IMR-90 (cell line): ENCODE measurements around the gene WRAP73. TPM values are rescaled to one million over a fixed set of nuclear protein-coding genes. Genes with fewer than 3 reads are reported as not detected.

Experiments
- ATAC-seq: fragments of 200-7000 bp; cut with Tn5 transposase; 2 replicates; pipeline ENCODE4 v1.9.1; 2020; ENCODE audit warnings: low read depth, mild to moderate bottlenecking, moderate library complexity
- BruUV-seq: library from RNA; stranded (reverse); fragments of 400-500 nt; replicated peaks from 2 replicates; lab custom pipeline; 2021; lab: Mats Ljungman, UMichigan
- CTCF ChIA-PET: fragments of 300-600 bp; formaldehyde crosslinking; extraction: SDS; loops from one replicate; lab custom pipeline; 2021; ENCODE audit warnings: antibody characterized with exemption; lab: Yijun Ruan, JAX
- POLR2A ChIA-PET: fragments of 300-600 bp; sonication (Branson Sonifier 250); formaldehyde crosslinking; loops from one replicate; lab custom pipeline; 2022; ENCODE audit warnings: antibody characterized with exemption; ENCODE audit not compliant: unreplicated experiment; lab: Charles Lee
- DNase-seq: peaks from one replicate; pipeline ENCODE4 v3.0.0; 2013
- H2AFZ ChIP-seq: replicated peaks from 2 replicates; pipeline ENCODE3; 2013; ENCODE audit warnings: low read length, mild to moderate bottlenecking; ENCODE audit not compliant: poor library complexity
- H2AK5ac ChIP-seq: 2 replicates; pipeline ENCODE4 v1.6.1; 2013; ENCODE audit warnings: low read depth, low read length, inconsistent platforms
- H2AK9ac ChIP-seq: replicated peaks from 2 replicates; pipeline ENCODE3; 2013; ENCODE audit warnings: mild to moderate bottlenecking, low read depth, low read length, moderate library complexity; ENCODE audit not compliant: poor library complexity
- H2BK120ac ChIP-seq: 2 replicates; pipeline ENCODE4 v1.6.1; 2013; ENCODE audit warnings: low read depth, low read length, inconsistent platforms
- H2BK15ac ChIP-seq: 3 replicates; pipeline ENCODE4 v1.6.1; 2013; ENCODE audit warnings: low read depth, low read length, inconsistent platforms
- H2BK20ac ChIP-seq: 2 replicates; pipeline ENCODE4 v1.6.1; 2013; ENCODE audit warnings: low read depth, mild to moderate bottlenecking, inconsistent platforms, low read length, moderate library complexity
- H2BK5ac ChIP-seq: 2 replicates; pipeline ENCODE4 v1.6.1; 2013; ENCODE audit warnings: mild to moderate bottlenecking, low read depth, low read length, inconsistent platforms; ENCODE audit not compliant: poor library complexity, severe bottlenecking
- H3K14ac ChIP-seq: replicated peaks from 2 replicates; pipeline ENCODE4 v1.6.1; 2013; ENCODE audit warnings: low read depth, low read length, inconsistent platforms
- H3K18ac ChIP-seq: 2 replicates; pipeline ENCODE4 v1.6.1; 2013; ENCODE audit warnings: low read depth, low read length, control low read depth
- H3K23ac ChIP-seq: 2 replicates; pipeline ENCODE4 v1.6.1; 2013; ENCODE audit warnings: low read depth, low read length, inconsistent platforms
- H3K27ac ChIP-seq: 2 replicates; pipeline ENCODE4 v1.5.1; 2013; ENCODE audit warnings: mild to moderate bottlenecking, control low read depth, low read length; ENCODE audit not compliant: insufficient read depth
- H3K27me3 ChIP-seq: 2 replicates; pipeline ENCODE4 v1.6.1; 2013; ENCODE audit warnings: low read length; ENCODE audit not compliant: control insufficient read depth, insufficient read depth
- H3K36me3 ChIP-seq: 2 replicates; pipeline ENCODE4 v1.6.1; 2013; ENCODE audit warnings: low read length, mixed read lengths; ENCODE audit not compliant: control insufficient read depth, insufficient read depth
- H3K4ac ChIP-seq: 2 replicates; pipeline ENCODE4 v1.6.1; 2013; ENCODE audit warnings: low read depth, low read length, inconsistent platforms
- H3K4me1 ChIP-seq: 2 replicates; pipeline ENCODE4 v1.6.1; 2013; ENCODE audit warnings: low read length, mixed read lengths; ENCODE audit not compliant: control insufficient read depth, insufficient read depth
- H3K4me2 ChIP-seq: 2 replicates; pipeline ENCODE4 v1.6.1; 2013; ENCODE audit warnings: low read depth, mild to moderate bottlenecking, control low read depth, low read length, moderate library complexity
- H3K4me3 ChIP-seq: 2 replicates; pipeline ENCODE4 v1.5.1; 2013; ENCODE audit warnings: low read depth, mild to moderate bottlenecking, control low read depth, low read length, moderate library complexity; ENCODE audit not compliant: insufficient read depth
- H3K56ac ChIP-seq: 2 replicates; pipeline ENCODE4 v1.6.1; 2013; ENCODE audit warnings: low read length, inconsistent platforms; ENCODE audit not compliant: insufficient read depth; ENCODE audit errors: extremely low read depth
- H3K79me1 ChIP-seq, 2 experiments: 2 replicates each; pipeline ENCODE4 v1.6.1; 2013; ENCODE audit warnings: low read length in 2 of 2, inconsistent platforms in 1 of 2, low read depth in 1 of 2
- H3K9ac ChIP-seq: 2 replicates; pipeline ENCODE4 v1.6.1; 2013; ENCODE audit warnings: low read depth, low read length, control low read depth
- H3K9me1 ChIP-seq: 2 replicates; pipeline ENCODE4 v1.6.1; 2013; ENCODE audit warnings: low read length, inconsistent platforms; ENCODE audit not compliant: insufficient read depth
- H3K9me3 ChIP-seq: 2 replicates; pipeline ENCODE4 v1.6.1; 2013; ENCODE audit warnings: low read length; ENCODE audit not compliant: control insufficient read depth, insufficient read depth
- H4K20me1 ChIP-seq: 2 replicates; pipeline ENCODE4 v1.6.1; 2013; ENCODE audit warnings: low read length, inconsistent platforms; ENCODE audit not compliant: insufficient read depth
- H4K5ac ChIP-seq: 2 replicates; pipeline ENCODE4 v1.6.1; 2013; ENCODE audit warnings: mild to moderate bottlenecking, low read depth, low read length, control low read depth
- H4K8ac ChIP-seq, 2 experiments: 2 replicates each; pipeline ENCODE4 v1.6.1; 2013; ENCODE audit warnings: low read depth in 2 of 2, low read length in 2 of 2, control low read depth in 1 of 2, inconsistent platforms in 1 of 2
- H4K91ac ChIP-seq: 2 replicates; pipeline ENCODE4 v1.6.1; 2013; ENCODE audit warnings: low read depth, low read length, inconsistent platforms; ENCODE audit not compliant: insufficient read depth
- CHD1 ChIP-seq: IDR thresholded peaks from 2 replicates; pipeline ENCODE4 v1.6.1; 2012; ENCODE audit warnings: low read depth, low read length, improper control_type of control experiment
- CTCF ChIP-seq: conservative IDR thresholded peaks from 2 replicates; pipeline ENCODE4 v1.5.1; 2012; ENCODE audit warnings: mild to moderate bottlenecking, low read depth, low read length, improper control_type of control experiment
- FOS ChIP-seq: fragments of 150-350 bp; IDR thresholded peaks from 2 replicates; pipeline ENCODE4 v1.6.1; 2016; ENCODE audit warnings: low read depth, low read length
- MXI1 ChIP-seq: IDR thresholded peaks from 2 replicates; pipeline ENCODE4 v1.6.1; 2012; ENCODE audit warnings: low read depth, mild to moderate bottlenecking, low read length, moderate library complexity, borderline replicate concordance
- NFE2L2 ChIP-seq: fragments of 150-350 bp; IDR thresholded peaks from 2 replicates; pipeline ENCODE4 v1.6.1; 2016; ENCODE audit warnings: low read depth, mild to moderate bottlenecking, low read length
- POLR2A ChIP-seq: IDR thresholded peaks from 2 replicates; pipeline ENCODE4 v1.6.1; 2012; ENCODE audit warnings: mild to moderate bottlenecking, low read depth, low read length
- RAD21 ChIP-seq: IDR thresholded peaks from 2 replicates; pipeline ENCODE4 v1.6.1; 2012; ENCODE audit warnings: low read length, improper control_type of control experiment
- WGBS, 2 experiments: methylation state at CpG; one replicate each; pipeline versions ENCODE4 v1.1.5 to v1.1.7; 2013; ENCODE audit warnings: missing lambda C conversion rate in 2 of 2; ENCODE audit not compliant: insufficient read length in 1 of 2; ENCODE audit errors: extremely low coverage in 2 of 2; 5-methylcytosine and 5-hydroxymethylcytosine counted together
- dilution Hi-C: fragments of 300-500 bp; cut with HindIII; formaldehyde crosslinking; loops from one replicate; pipeline ENCODE4 v1.14.3; 2018; ENCODE audit warnings: low sequenced_read_pairs; ENCODE audit not compliant: unreplicated experiment
- in situ Hi-C: fragments of 300-500 bp; cut with MboI; formaldehyde crosslinking; loops from 3 replicates; pipeline ENCODE4 v1.14.3; 2019; ENCODE audit warnings: low sequenced_read_pairs, inconsistent platforms, mixed read lengths
- intact Hi-C: fragments of 100-400 bp; cut with micrococcal nuclease; formaldehyde crosslinking; loops from 2 replicates; pipeline ENCODE4 v1.10.0; 2022
- polyA plus RNA-seq, 3 experiments: library from polyadenylated mRNA; depleted of rRNA; stranded (reverse); fragments of >200 nt; gene quantifications; 2 replicates each; pipeline ENCODE4 v1.2.3, GENCODE V29; 2012; ENCODE audit warnings: low replicate concordance in 1 of 3
- total RNA-seq: library from RNA; depleted of rRNA; stranded (reverse); fragments of >200 nt; gene quantifications from 2 replicates; pipeline ENCODE4 v1.2.3, GENCODE V29; 2012

WRAP73 gene
- total and polyA plus RNA-seq, 2 of the 4 experiments (the other 2 are of a cell fraction), result 10.8 to 23.6 TPM

- Histone ChIP-seq H3K9me3 (no peaks in the 10 kb centered on the region), H2BK120ac (no peak overlapping the region), H3K9ac (no peak overlapping the region), H4K20me1 (no peaks in the 10 kb centered on the region), H2AFZ (no peak overlapping the region), H3K27me3 (peaks cover 13% of the 10 kb centered on the region; the same call in 1 of the 2 replicates), H3K56ac (no peak overlapping the region), H3K4me3 (no peak overlapping the region), H3K79me1 (no peaks in the 10 kb centered on the region), H4K5ac (no peak overlapping the region), H3K23ac (no peak overlapping the region), H3K4me2 (no peak overlapping the region), H3K4ac (no peak overlapping the region), H2AK5ac (no peak overlapping the region), H3K9me1 (no peaks in the 10 kb centered on the region), H3K18ac (no peak overlapping the region), H3K4me1 (no peaks in the 10 kb centered on the region), H2BK5ac (no peak overlapping the region), H2BK15ac (no peak overlapping the region), H4K91ac (no peak overlapping the region), H3K27ac (no peak overlapping the region), H3K36me3 (no peaks in the 10 kb centered on the region), H4K8ac (no peak overlapping the region), H2AK9ac (no peak overlapping the region), H3K14ac (no peak overlapping the region), H2BK20ac (no peak overlapping the region)
- ATAC-seq (no peak), DNase-seq (no peak)
- CTCF ChIA-PET, result no interaction called here
- TF ChIP-seq CTCF (no peak), POLR2A (no peak), CHD1 (no peak), MXI1 (no peak), FOS (no peak), NFE2L2 (no peak), RAD21 (no peak)
- intact Hi-C loops (no loop called here), dilution Hi-C loops (no loop called here), in situ Hi-C loops (no loop called here)
- BruUV-seq, result no TSS peak
- POLR2A ChIA-PET, result no interaction called here
- WGBS, 2 experiments, result no CpG with 5 or more reads among the region's 5 CpGs
Measured at GRCh38 chr1:3677484-3677883, 27.6 kb upstream of the WRAP73 start.
